ENCODE measurements around the gene EN2.

EN2 gene

DNA sequence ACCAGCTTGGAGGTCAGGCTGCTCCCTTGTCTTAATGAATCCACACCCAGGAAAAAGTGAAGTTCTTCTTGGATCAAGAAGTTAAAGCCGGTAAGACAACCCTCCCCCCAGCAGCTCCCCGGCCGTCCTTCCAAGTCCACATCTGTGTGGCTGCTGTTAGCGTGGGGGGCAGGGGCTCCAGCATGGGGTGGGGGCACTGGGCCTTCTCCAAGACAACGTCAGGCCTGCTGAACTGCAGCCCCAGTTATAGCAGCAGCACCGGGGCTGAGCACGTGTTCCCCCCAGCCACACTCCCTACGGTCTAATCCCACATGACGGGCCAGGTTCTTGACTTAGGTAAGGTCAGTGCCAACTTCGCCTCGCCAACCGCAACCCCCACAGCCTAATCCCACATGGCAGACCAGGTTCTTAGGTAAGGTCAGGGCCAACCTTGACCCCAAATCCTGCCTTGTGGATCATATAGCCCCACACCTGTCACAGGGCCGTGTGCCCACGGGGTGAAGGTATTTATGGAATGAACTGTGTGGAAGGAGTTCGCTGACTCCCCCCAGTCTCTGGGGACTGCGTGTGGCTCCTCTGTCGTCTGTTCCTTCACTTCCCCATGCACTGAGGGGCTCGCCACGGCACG lies 30.4 kb upstream of the EN2 start:
- no peak for TF ChIP-seq POLR2AphosphoS5 (IDR thresholded peaks at IDR 0.05; ENCODE audit: low read depth, low read length)
- TF ChIP-seq TAF1 (IDR thresholded peaks at IDR 0.05; ENCODE audit: borderline replicate concordance, low read depth, low read length) = no peak
- TF ChIP-seq POLR2A (IDR thresholded peaks at IDR 0.05; ENCODE audit: low read depth, low read length) = no peak
- FAIRE-seq = no peak

GRCh38 chr7:155428171-155428834 lies 29.6 kb upstream of the EN2 start:
- no peak for DNase-seq (ENCODE audit: insufficient read length)
- TF ChIP-seq POLR2A (IDR thresholded peaks at IDR 0.05; ENCODE audit: low read depth, low read length) (no peak), TAF1 (IDR thresholded peaks at IDR 0.05; ENCODE audit: borderline replicate concordance, low read depth, low read length) (no peak), POLR2AphosphoS5 (IDR thresholded peaks at IDR 0.05; ENCODE audit: low read depth, low read length) (no peak)
- no peak for FAIRE-seq

More for the DNA sequence above, 30.4 kb upstream of the EN2 start:
- DNase-seq (ENCODE audit: insufficient read length) = no peak

DNA sequence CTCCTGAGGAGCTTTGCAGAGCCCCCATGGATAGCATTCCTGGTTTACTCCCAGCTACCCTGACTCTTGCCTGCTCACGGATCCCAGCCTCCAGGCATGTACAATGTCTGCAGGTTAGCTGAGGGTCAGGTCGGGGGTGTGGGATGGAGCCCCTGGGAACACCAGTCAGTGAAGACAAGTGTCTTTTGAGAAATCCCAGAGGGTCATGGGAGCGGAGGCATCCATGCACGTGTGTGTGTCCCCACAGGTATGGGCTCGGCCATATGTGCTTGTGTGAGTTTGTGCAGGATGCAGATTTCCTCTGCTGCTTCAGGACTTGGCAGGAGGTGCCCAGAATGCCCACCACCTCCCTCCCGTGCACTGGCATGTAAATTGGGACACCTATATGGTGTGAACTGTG lies 28.3 kb upstream of the EN2 start:
- TF ChIP-seq TAF1 (IDR thresholded peaks at IDR 0.05; ENCODE audit: borderline replicate concordance, low read depth, low read length) (no peak), POLR2AphosphoS5 (IDR thresholded peaks at IDR 0.05; ENCODE audit: low read depth, low read length) (no peak), POLR2A (IDR thresholded peaks at IDR 0.05; ENCODE audit: low read depth, low read length) (no peak)
- no peak for DNase-seq (ENCODE audit: insufficient read length)
- no peak for FAIRE-seq

GRCh38 chr7:155430606-155431005 lies 27.3 kb upstream of the EN2 start:
- FAIRE-seq (no peak), DNase-seq (ENCODE audit: insufficient read length) (no peak)
- TF ChIP-seq POLR2AphosphoS5 (IDR thresholded peaks at IDR 0.05; ENCODE audit: low read depth, low read length) = no peak
- TF ChIP-seq TAF1 (IDR thresholded peaks at IDR 0.05; ENCODE audit: borderline replicate concordance, low read depth, low read length) = no peak
- TF ChIP-seq POLR2A (IDR thresholded peaks at IDR 0.05; ENCODE audit: low read depth, low read length) = no peak

GRCh38 chr7:155431231-155431630 lies 26.7 kb upstream of the EN2 start:
- TF ChIP-seq TAF1 (IDR thresholded peaks at IDR 0.05; ENCODE audit: borderline replicate concordance, low read depth, low read length) (no peak), POLR2A (IDR thresholded peaks at IDR 0.05; ENCODE audit: low read depth, low read length) (no peak), POLR2AphosphoS5 (IDR thresholded peaks at IDR 0.05; ENCODE audit: low read depth, low read length) (no peak)
- DNase-seq (ENCODE audit: insufficient read length) (no peak), FAIRE-seq (peak; percentile 5)

GRCh38 chr7:155431711-155432110 lies 26.2 kb upstream of the EN2 start:
- FAIRE-seq = no peak
- no peak for DNase-seq (ENCODE audit: insufficient read length)
- TF ChIP-seq POLR2AphosphoS5 (IDR thresholded peaks at IDR 0.05; ENCODE audit: low read depth, low read length) (no peak), TAF1 (IDR thresholded peaks at IDR 0.05; ENCODE audit: borderline replicate concordance, low read depth, low read length) (no peak), POLR2A (IDR thresholded peaks at IDR 0.05; ENCODE audit: low read depth, low read length) (no peak)

GRCh38 chr7:155435110-155435509 lies 22.8 kb upstream of the EN2 start:
- no peak for TF ChIP-seq POLR2A (IDR thresholded peaks at IDR 0.05; ENCODE audit: low read depth, low read length)
- TF ChIP-seq POLR2AphosphoS5 (IDR thresholded peaks at IDR 0.05; ENCODE audit: low read depth, low read length) = no peak
- no peak for TF ChIP-seq TAF1 (IDR thresholded peaks at IDR 0.05; ENCODE audit: borderline replicate concordance, low read depth, low read length)
- no peak for DNase-seq (ENCODE audit: insufficient read length)
- FAIRE-seq = no peak

GRCh38 chr7:155437836-155438235 lies 20.1 kb upstream of the EN2 start:
- TF ChIP-seq TAF1 (IDR thresholded peaks at IDR 0.05; ENCODE audit: borderline replicate concordance, low read depth, low read length) (no peak), POLR2AphosphoS5 (IDR thresholded peaks at IDR 0.05; ENCODE audit: low read depth, low read length) (no peak), POLR2A (IDR thresholded peaks at IDR 0.05; ENCODE audit: low read depth, low read length) (no peak)
- FAIRE-seq = no peak
- no peak for DNase-seq (ENCODE audit: insufficient read length)

- no peak for FAIRE-seq
- no peak for DNase-seq (ENCODE audit: insufficient read length)
- TF ChIP-seq POLR2AphosphoS5 (IDR thresholded peaks at IDR 0.05; ENCODE audit: low read depth, low read length) (no peak), TAF1 (IDR thresholded peaks at IDR 0.05; ENCODE audit: borderline replicate concordance, low read depth, low read length) (no peak), POLR2A (IDR thresholded peaks at IDR 0.05; ENCODE audit: low read depth, low read length) (no peak)
These were observed 19.2 kb upstream of the EN2 start for GRCh38 chr7:155438777-155439176.

GRCh38 chr7:155439311-155440017 lies 18.5 kb upstream of the EN2 start:
- DNase-seq (ENCODE audit: insufficient read length) = no peak
- no peak for TF ChIP-seq POLR2A (IDR thresholded peaks at IDR 0.05; ENCODE audit: low read depth, low read length)
- no peak for TF ChIP-seq POLR2AphosphoS5 (IDR thresholded peaks at IDR 0.05; ENCODE audit: low read depth, low read length)
- no peak for TF ChIP-seq TAF1 (IDR thresholded peaks at IDR 0.05; ENCODE audit: borderline replicate concordance, low read depth, low read length)
- no peak for FAIRE-seq

GRCh38 chr7:155440018-155440410 lies 17.9 kb upstream of the EN2 start:
- FAIRE-seq = no peak
- no peak for TF ChIP-seq POLR2AphosphoS5 (IDR thresholded peaks at IDR 0.05; ENCODE audit: low read depth, low read length)
- no peak for TF ChIP-seq POLR2A (IDR thresholded peaks at IDR 0.05; ENCODE audit: low read depth, low read length)
- TF ChIP-seq TAF1 (IDR thresholded peaks at IDR 0.05; ENCODE audit: borderline replicate concordance, low read depth, low read length) = no peak
- DNase-seq (ENCODE audit: insufficient read length) = no peak

Data from GM12892 (cell line).